ENCODE data around the gene SPPL2A. TPM values are rescaled to one million over a fixed set of nuclear protein-coding genes. Genes with fewer than 3 reads are reported as not detected.
"Not testable (repeated sequence)": the region's sequence is repeated elsewhere in the genome, so short reads cannot be mapped to it uniquely, and the experiment has no call there.

Gene SPPL2A
- total and polyA plus RNA-seq, 9 of the 15 experiments (the other 6 are each of a cell fraction or from before 2014, with no cell fraction given) = 9.8 to 66.1 (median 38.0) TPM

GRCh38 chr15:50811461-50812180 is 46.1 kb upstream of the SPPL2A start:
- H3K4me1 ChIP-seq (replicated peaks in 1 of 2; ENCODE audit: control insufficient read depth in 2 of 2, insufficient read depth in 2 of 2, low read length in 2 of 2); in situ Hi-C loops (cut with MboI); H3K36me3 ChIP-seq (ENCODE audit: control insufficient read depth, insufficient read depth, low read length); H3K79me2 ChIP-seq (ENCODE audit: control insufficient read depth, insufficient read depth, low read length); ATAC-seq; H3K9me3 ChIP-seq (replicated peaks; ENCODE audit: control insufficient read depth, insufficient read depth, low read depth, low read length); BruUV-seq (replicated peaks); H3K4me2 ChIP-seq (ENCODE audit: insufficient read depth, low read length); intact Hi-C loops (cut with micrococcal nuclease); H4K20me1 ChIP-seq (replicated peaks; ENCODE audit: control insufficient read depth, insufficient read depth, low read length); H2AFZ ChIP-seq (ENCODE audit: low read depth, low read length); H3K9ac ChIP-seq (ENCODE audit: insufficient read depth in 1 of 2, low read depth in 2 of 2, low read length in 2 of 2); H3K9me1 ChIP-seq (ENCODE audit: control insufficient read depth, insufficient read depth, low read length); H3K27ac ChIP-seq (ENCODE audit: extremely low read depth, low read depth, low read length); DNase-seq (ENCODE audit: extremely low read depth in 1 of 4, low spot score in 3 of 4); H3K4me3 ChIP-seq; FAIRE-seq; CTCF ChIA-PET (ENCODE audit: low intra/inter-chr PET ratio): not testable (repeated sequence)
- 59% methylated on average over 15 of the region's 30 CpGs for WGBS (ENCODE audit: insufficient coverage, low coverage, missing lambda C conversion rate)
- peak; percentile 50; the same call in 1 of the 2 replicates for TF ChIP-seq ZBTB33 (CRISPR knock-in tag; IDR thresholded peaks at IDR 0.05)
- H3K27me3 ChIP-seq (ENCODE audit: control insufficient read depth in 2 of 2, insufficient read depth in 2 of 2, low read length in 2 of 2) = peaks cover 0 to 10% of the 10 kb centered on the region in 2 experiments; a peak in 4 of 5 replicates
- POLR2A ChIA-PET = interaction anchor here (2.0 kb wide), 1 partner anchor 12 kb away, joined by 9 read pairs; no protein-coding TSS in a partner anchor

GRCh38 chr15:50810128-50810527 is 44.6 kb upstream of the SPPL2A start:
- Histone ChIP-seq H3K4me2 (ENCODE audit: insufficient read depth, low read length) (no peak overlapping the region), H4K20me1 (replicated peaks; ENCODE audit: control insufficient read depth, insufficient read depth, low read length) (no peaks in the 10 kb centered on the region), H3K4me1 (replicated peaks in 1 of 2; ENCODE audit: control insufficient read depth in 2 of 2, insufficient read depth in 2 of 2, low read length in 2 of 2) (no peaks in the 10 kb centered on the region), H3K36me3 (ENCODE audit: control insufficient read depth, insufficient read depth, low read length) (no peaks in the 10 kb centered on the region), H3K27me3 (ENCODE audit: control insufficient read depth in 2 of 2, insufficient read depth in 2 of 2, low read length in 2 of 2) (peaks cover 0 to 10% of the 10 kb centered on the region in 2 experiments; a peak in 4 of 5 replicates), H3K9ac (ENCODE audit: insufficient read depth in 1 of 2, low read depth in 2 of 2, low read length in 2 of 2) (no peak overlapping the region), H3K9me3 (replicated peaks; ENCODE audit: control insufficient read depth, insufficient read depth, low read depth, low read length) (no peaks in the 10 kb centered on the region), H2AFZ (ENCODE audit: low read depth, low read length) (no peak overlapping the region), H3K27ac (ENCODE audit: extremely low read depth, low read depth, low read length) (no peak overlapping the region), H3K4me3 (no peak overlapping the region), H3K79me2 (ENCODE audit: control insufficient read depth, insufficient read depth, low read length) (no peaks in the 10 kb centered on the region), H3K9me1 (ENCODE audit: control insufficient read depth, insufficient read depth, low read length) (no peaks in the 10 kb centered on the region)
- CTCF ChIA-PET (ENCODE audit: low intra/inter-chr PET ratio) = no interaction called here
- TF ChIP-seq SIRT6 (IDR thresholded peaks at IDR 0.05; ENCODE audit: low read depth, low read length) (no peak), CEBPG (CRISPR knock-in tag; IDR thresholded peaks at IDR 0.05) (no peak), CEBPG (tag; conservative IDR thresholded peaks at IDR 0.05 in 1 of 2, IDR thresholded peaks at IDR 0.05 in 1 of 2) (peak in 1 of 2 experiments; percentile 43; a peak in 1 of 4 replicates), ZNF445 (CRISPR knock-in tag; IDR thresholded peaks at IDR 0.05; ENCODE audit: low read depth) (no peak)
- no peak for FAIRE-seq
- 0% methylated on average over 1 of the region's 1 CpG for WGBS (ENCODE audit: insufficient coverage, low coverage, missing lambda C conversion rate)
- no peak for DNase-seq (ENCODE audit: extremely low read depth in 1 of 4, low spot score in 3 of 4)
- ATAC-seq = no peak
- in situ Hi-C loops (cut with MboI) (no loop called here), intact Hi-C loops (cut with micrococcal nuclease) (no loop called here)
- POLR2A ChIA-PET = interaction anchor here (0.9 to 3.1 kb wide), 4 partner anchors 10 to 36 kb away, joined by 3 to 10 read pairs (median 6); no protein-coding TSS in a partner anchor
- BruUV-seq (replicated peaks) = no TSS peak
